Measurements from ENCODE around the gene SEMA7A.

DNA sequence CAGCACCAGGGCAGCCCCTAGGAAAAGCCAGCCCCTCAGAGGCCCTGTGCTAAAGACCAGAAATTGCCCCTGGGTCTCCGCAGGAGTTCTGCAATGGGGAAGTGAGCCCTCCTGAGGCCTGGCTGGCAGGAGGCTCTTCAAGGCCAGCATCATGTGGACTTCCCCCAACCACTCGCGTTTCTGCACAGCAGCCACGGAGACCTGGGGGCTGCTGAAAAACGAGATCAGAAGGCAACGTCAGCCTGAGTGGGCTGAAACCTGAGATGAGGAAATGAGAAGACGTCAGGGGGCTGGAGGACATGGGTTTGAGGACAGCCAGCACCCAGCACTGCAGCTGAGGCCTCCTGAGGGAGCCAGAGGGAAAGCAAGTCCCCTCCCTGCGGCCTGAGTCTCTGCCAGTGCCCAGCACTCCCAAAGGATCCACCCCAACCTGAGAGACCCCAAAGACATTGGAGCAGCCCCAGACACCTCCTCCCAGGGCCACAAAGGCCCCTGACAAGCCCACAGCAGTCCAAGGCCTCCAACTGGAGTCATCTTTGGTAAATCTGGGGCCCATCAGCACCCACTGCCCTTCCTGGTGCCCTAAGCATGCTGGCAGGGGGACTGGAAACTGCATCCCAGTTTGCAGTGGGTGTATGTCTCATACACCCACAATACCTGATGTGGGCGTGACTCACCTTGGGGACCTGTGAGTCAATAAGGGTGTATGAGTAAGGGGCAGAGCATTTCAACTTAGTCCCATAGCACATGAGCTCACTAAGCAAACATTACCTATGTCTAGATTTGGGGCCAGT, 37.1 kb downstream of the SEMA7A start:
- TF ChIP-seq REST (IDR thresholded peaks at IDR 0.05; ENCODE audit: insufficient read depth in 1 of 2, low read depth in 2 of 2, low read length in 2 of 2) (no peak), POLR2AphosphoS5 (IDR thresholded peaks at IDR 0.05; ENCODE audit: low read depth, low read length) (no peak), SIN3A (IDR thresholded peaks at IDR 0.05; ENCODE audit: borderline replicate concordance, insufficient read depth, low read length) (no peak), TAF1 (IDR thresholded peaks at IDR 0.05; ENCODE audit: borderline replicate concordance, insufficient read depth, low read length) (no peak), FOXP2 (optimal IDR thresholded peaks at IDR 0.05; ENCODE audit: borderline replicate concordance, extremely low read depth, extremely low read length, insufficient read depth) (no peak)
